ENCODE measurements around the gene TCF7L2. TPM values are rescaled to one million over a fixed set of nuclear protein-coding genes. Genes with fewer than 3 reads are reported as not detected.

The TCF7L2 gene
- polyA plus RNA-seq, 1 experiment, result 6.3 TPM

- ChIA-PET CTCF (no interaction called here), POLR2A (no interaction called here)
- no peak for DNase-seq (ENCODE audit: low read depth, low spot score)
- no peak for TF ChIP-seq CTCF (IDR thresholded peaks at IDR 0.05; ENCODE audit: low read depth, low read length)
- Histone ChIP-seq H3K4me3 (ENCODE audit: low read depth, low read length) (no peak overlapping the region), H3K27me3 (ENCODE audit: control insufficient read depth, insufficient read depth, low read length) (no peaks in the 10 kb centered on the region), H3K27ac (ENCODE audit: low read depth, low read length) (no peak overlapping the region), H3K9me3 (ENCODE audit: control insufficient read depth, insufficient read depth, low read length) (no peaks in the 10 kb centered on the region)
These were observed 81.1 kb downstream of the TCF7L2 start for GRCh38 chr10:113031147-113031546.

GRCh38 chr10:113033991-113034390, 83.9 kb downstream of the TCF7L2 start:
- no peaks in the 10 kb centered on the region for H3K9me3 ChIP-seq (ENCODE audit: control insufficient read depth, insufficient read depth, low read length)
- no peak for DNase-seq (ENCODE audit: low read depth, low spot score)
- ChIA-PET POLR2A (no interaction called here), CTCF (no interaction called here)
- H3K27ac ChIP-seq (ENCODE audit: low read depth, low read length), result no peak overlapping the region
- H3K27me3 ChIP-seq (ENCODE audit: control insufficient read depth, insufficient read depth, low read length), result no peaks in the 10 kb centered on the region
- no peak overlapping the region for H3K4me3 ChIP-seq (ENCODE audit: low read depth, low read length)
- no peak for TF ChIP-seq CTCF (IDR thresholded peaks at IDR 0.05; ENCODE audit: low read depth, low read length)

- POLR2A ChIA-PET, result no interaction called here
- DNase-seq (ENCODE audit: low read depth, low spot score), result no peak
These were observed 85.8 kb downstream of the TCF7L2 start for GRCh38 chr10:113035732-113036312.

GRCh38 chr10:113036619-113037018, 86.6 kb downstream of the TCF7L2 start:
- H3K27ac ChIP-seq (ENCODE audit: low read depth, low read length), result no peak overlapping the region
- no peaks in the 10 kb centered on the region for H3K9me3 ChIP-seq (ENCODE audit: control insufficient read depth, insufficient read depth, low read length)
- H3K4me3 ChIP-seq (ENCODE audit: low read depth, low read length), result no peak overlapping the region
- TF ChIP-seq CTCF (IDR thresholded peaks at IDR 0.05; ENCODE audit: low read depth, low read length), result no peak
- DNase-seq (ENCODE audit: low read depth, low spot score), result no peak
- ChIA-PET POLR2A (no interaction called here), CTCF (interaction anchor here (1.7 kb wide), 1 partner anchor 16 kb away, joined by 4 read pairs; no protein-coding TSS in a partner anchor)
- no peaks in the 10 kb centered on the region for H3K27me3 ChIP-seq (ENCODE audit: control insufficient read depth, insufficient read depth, low read length)

More at GRCh38 chr10:113035732-113036312, 85.8 kb downstream of the TCF7L2 start:
- TF ChIP-seq CTCF (IDR thresholded peaks at IDR 0.05; ENCODE audit: low read depth, low read length), result no peak
- Histone ChIP-seq H3K4me3 (ENCODE audit: low read depth, low read length) (no peak overlapping the region), H3K27ac (ENCODE audit: low read depth, low read length) (no peak overlapping the region), H3K27me3 (ENCODE audit: control insufficient read depth, insufficient read depth, low read length) (no peaks in the 10 kb centered on the region), H3K9me3 (ENCODE audit: control insufficient read depth, insufficient read depth, low read length) (no peaks in the 10 kb centered on the region)
- CTCF ChIA-PET, result interaction anchor here (0.6 kb wide), 1 partner anchor 66 kb away, joined by 10 read pairs; no protein-coding TSS in a partner anchor

- DNase-seq (ENCODE audit: low read depth, low spot score), result no peak
- Histone ChIP-seq H3K9me3 (ENCODE audit: control insufficient read depth, insufficient read depth, low read length) (no peaks in the 10 kb centered on the region), H3K27me3 (ENCODE audit: control insufficient read depth, insufficient read depth, low read length) (no peaks in the 10 kb centered on the region), H3K4me3 (ENCODE audit: low read depth, low read length) (no peak overlapping the region), H3K27ac (ENCODE audit: low read depth, low read length) (no peak overlapping the region)
- no peak for TF ChIP-seq CTCF (IDR thresholded peaks at IDR 0.05; ENCODE audit: low read depth, low read length)
- ChIA-PET CTCF (interaction anchor here (1.7 kb wide), 1 partner anchor 15 kb away, joined by 4 read pairs; no protein-coding TSS in a partner anchor), POLR2A (no interaction called here)
These were observed 87.2 kb downstream of the TCF7L2 start for GRCh38 chr10:113037218-113037617.
